ENCODE results near the gene NLRP13. TPM values are rescaled to one million over a fixed set of nuclear protein-coding genes. Genes with fewer than 3 reads are reported as not detected.

Gene NLRP13
- total and polyA plus RNA-seq, 7 donors = not detected

GRCh38 chr19:55907286-55907685, 24.9 kb downstream of the NLRP13 start:
- TF ChIP-seq, protein P1, sequence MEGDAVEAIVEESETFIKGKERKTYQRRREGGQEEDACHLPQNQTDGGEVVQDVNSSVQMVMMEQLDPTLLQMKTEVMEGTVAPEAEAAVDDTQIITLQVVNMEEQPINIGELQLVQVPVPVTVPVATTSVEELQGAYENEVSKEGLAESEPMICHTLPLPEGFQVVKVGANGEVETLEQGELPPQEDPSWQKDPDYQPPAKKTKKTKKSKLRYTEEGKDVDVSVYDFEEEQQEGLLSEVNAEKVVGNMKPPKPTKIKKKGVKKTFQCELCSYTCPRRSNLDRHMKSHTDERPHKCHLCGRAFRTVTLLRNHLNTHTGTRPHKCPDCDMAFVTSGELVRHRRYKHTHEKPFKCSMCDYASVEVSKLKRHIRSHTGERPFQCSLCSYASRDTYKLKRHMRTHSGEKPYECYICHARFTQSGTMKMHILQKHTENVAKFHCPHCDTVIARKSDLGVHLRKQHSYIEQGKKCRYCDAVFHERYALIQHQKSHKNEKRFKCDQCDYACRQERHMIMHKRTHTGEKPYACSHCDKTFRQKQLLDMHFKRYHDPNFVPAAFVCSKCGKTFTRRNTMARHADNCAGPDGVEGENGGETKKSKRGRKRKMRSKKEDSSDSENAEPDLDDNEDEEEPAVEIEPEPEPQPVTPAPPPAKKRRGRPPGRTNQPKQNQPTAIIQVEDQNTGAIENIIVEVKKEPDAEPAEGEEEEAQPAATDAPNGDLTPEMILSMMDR (IDR thresholded peaks at IDR 0.05) = no peak

DNA sequence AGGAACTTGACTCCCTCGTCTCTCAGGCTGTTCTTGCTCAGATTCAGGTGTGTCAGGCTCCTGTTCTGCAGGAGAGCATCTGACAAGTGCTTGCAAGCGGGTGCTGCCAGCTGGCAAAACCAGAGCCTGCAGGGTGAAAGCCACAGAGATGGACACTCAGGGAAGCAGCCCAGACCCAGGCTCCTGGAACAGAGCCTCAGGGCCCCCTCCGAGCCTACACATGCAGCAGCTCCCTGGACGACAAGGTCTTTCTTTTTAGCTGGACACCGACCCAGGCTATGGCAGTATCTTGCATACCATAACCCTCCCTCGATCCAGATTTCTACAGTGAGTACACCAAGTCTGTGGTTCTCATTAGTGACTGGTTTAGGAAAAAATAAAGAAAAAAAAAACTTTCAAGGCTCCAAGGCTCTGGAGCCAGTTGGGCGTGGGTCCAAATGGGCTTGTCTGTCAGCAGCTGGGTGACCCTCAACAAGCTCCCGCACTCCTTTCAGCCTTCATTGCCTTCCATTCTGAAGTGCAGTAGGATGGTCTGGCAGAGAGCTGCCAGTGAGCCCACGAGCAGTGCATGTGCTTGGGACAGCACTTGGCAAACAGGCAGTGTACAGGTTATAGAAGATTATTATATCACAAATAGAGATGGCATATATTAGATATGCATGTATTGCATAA, 29.9 kb downstream of the NLRP13 start:
- H3K36me3 ChIP-seq (ENCODE audit: insufficient read depth in 1 of 2, low read depth in 1 of 2) = no peaks in the 10 kb centered on the region
- no peak for DNase-seq
- no peak overlapping the region for H3K4me3 ChIP-seq
- no peak overlapping the region for H3K27ac ChIP-seq
- H3K9me3 ChIP-seq = no peaks in the 10 kb centered on the region
- TF ChIP-seq, protein P1 (IDR thresholded peaks at IDR 0.05) = no peak
- peaks cover 0 to 2% (median 0%) of the 10 kb centered on the region in 3 donors for H3K27me3 ChIP-seq (ENCODE audit: insufficient read depth in 3 of 3, low read length in 2 of 3)
- no peak for ATAC-seq
- 65 to 71% (median 68%) methylated on average over 9 of the region's 9 CpGs for WGBS, 3 donors
- no peaks in the 10 kb centered on the region for H3K4me1 ChIP-seq
- intact Hi-C loops (cut with DNase I) = no loop called here

More at GRCh38 chr19:55907286-55907685, 24.9 kb downstream of the NLRP13 start:
- DNase-seq (no peak), ATAC-seq (no peak)
- 79 to 87% (median 79%) methylated on average over 7 of the region's 7 CpGs for WGBS, 3 donors
- no peak overlapping the region for H3K27ac ChIP-seq
- peaks cover 0 to 2% (median 0%) of the 10 kb centered on the region in 3 donors for H3K27me3 ChIP-seq (ENCODE audit: insufficient read depth in 3 of 3, low read length in 2 of 3)
- no peak overlapping the region for H3K4me3 ChIP-seq
- no peaks in the 10 kb centered on the region for H3K9me3 ChIP-seq
- H3K36me3 ChIP-seq (ENCODE audit: insufficient read depth in 1 of 2, low read depth in 1 of 2) = no peaks in the 10 kb centered on the region
- intact Hi-C loops (cut with DNase I) = no loop called here
- H3K4me1 ChIP-seq = no peaks in the 10 kb centered on the region

DNA sequence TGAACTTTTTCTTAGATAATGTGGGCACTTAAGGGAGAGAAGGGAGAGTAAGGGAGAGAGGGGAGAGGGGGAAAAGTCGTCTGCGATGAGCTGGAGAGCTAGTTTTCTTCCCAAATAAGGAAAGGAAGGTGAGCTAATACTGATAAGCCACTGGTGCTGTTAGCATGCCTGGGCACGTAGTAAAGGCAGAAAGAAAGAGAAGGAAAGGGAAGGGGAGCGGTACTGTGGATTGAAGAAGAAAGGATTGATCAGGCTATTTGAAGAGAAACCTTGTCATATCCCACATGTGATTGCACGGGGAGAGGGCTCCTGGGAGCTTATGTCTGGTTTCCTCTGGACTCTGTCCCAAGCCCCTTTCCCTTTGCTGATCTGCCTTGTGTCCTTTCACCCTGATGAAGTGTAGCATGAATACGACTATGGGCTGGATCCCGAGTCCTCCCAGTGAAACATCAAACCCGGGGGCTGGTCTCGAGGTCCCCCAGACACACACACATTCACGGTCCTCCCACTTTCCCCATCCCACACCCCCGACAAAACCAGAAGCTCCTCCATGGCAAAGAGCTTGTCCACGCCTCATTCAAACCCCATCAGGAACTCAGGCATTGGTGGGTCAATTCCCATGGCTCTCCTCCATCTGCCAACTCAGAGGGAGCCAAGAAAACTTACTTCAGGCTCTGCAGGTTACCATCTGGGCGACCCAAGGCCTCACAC, 30.6 kb downstream of the NLRP13 start:
- Histone ChIP-seq H3K27ac (no peak overlapping the region), H3K36me3 (ENCODE audit: insufficient read depth in 1 of 2, low read depth in 1 of 2) (no peaks in the 10 kb centered on the region), H3K4me3 (no peak overlapping the region), H3K9me3 (no peaks in the 10 kb centered on the region), H3K4me1 (no peaks in the 10 kb centered on the region), H3K27me3 (ENCODE audit: insufficient read depth in 3 of 3, low read length in 2 of 3) (peaks cover 0 to 2% (median 0%) of the 10 kb centered on the region in 3 donors)
- no peak for ATAC-seq
- intact Hi-C loops (cut with DNase I) = no loop called here
- 67 to 78% (median 70%) methylated on average over 13 of the region's 13 CpGs for WGBS, 3 donors
- no peak for DNase-seq
- TF ChIP-seq, protein P1 (IDR thresholded peaks at IDR 0.05) = no peak

DNA sequence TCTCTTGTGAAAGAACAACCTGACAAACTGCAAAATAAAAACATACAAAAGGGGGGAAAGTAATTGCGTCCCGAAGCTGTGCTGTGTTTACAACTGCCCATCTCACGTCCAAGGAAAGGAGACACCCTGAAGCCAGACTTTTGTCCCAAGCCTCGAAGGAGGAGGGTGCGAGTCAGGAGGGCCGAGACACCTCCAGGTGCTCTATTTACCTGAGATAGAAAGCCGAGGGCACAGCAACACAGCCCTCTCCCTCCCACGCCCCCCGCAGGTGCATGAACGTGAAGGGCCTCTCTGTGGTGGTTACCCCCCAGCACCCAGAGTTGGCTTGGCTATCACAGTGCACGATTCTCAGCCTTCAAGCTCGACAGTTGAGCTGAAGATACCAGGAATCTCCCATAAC, 33.2 kb downstream of the NLRP13 start:
- no peaks in the 10 kb centered on the region for H3K9me3 ChIP-seq
- TF ChIP-seq, protein P1 (IDR thresholded peaks at IDR 0.05) = no peak
- H3K36me3 ChIP-seq (ENCODE audit: insufficient read depth in 1 of 2, low read depth in 1 of 2) = no peaks in the 10 kb centered on the region
- H3K27ac ChIP-seq = no peak overlapping the region
- ATAC-seq = no peak
- H3K27me3 ChIP-seq (ENCODE audit: insufficient read depth in 3 of 3, low read length in 2 of 3) = peaks cover 0 to 2% (median 0%) of the 10 kb centered on the region in 3 donors
- DNase-seq = no peak
- no peak overlapping the region for H3K4me3 ChIP-seq
- WGBS, 3 donors = 73 to 81% (median 80%) methylated on average over 12 of the region's 12 CpGs
- intact Hi-C loops (cut with DNase I) = no loop called here
- no peaks in the 10 kb centered on the region for H3K4me1 ChIP-seq
